CD14-positive monocyte (primary cell): ENCODE results near the gene NAB1. TPM values are rescaled to one million over a fixed set of nuclear protein-coding genes. Genes with fewer than 3 reads are reported as not detected.

Experiments used
- DNase-seq, 3 donors: peaks; one replicate each; pipeline ENCODE4 v3.0.0-alpha.2; 2011 to 2022
- H2AFZ ChIP-seq: 2 replicates; pipeline ENCODE4 v1.6.0; 2012; ENCODE audit warnings: mild to moderate bottlenecking, low read depth, low read length, inconsistent platforms; ENCODE audit not compliant: insufficient read depth, poor library complexity, severe bottlenecking
- H3K27ac ChIP-seq, 2 donors: 1 replicate in 1 of 2; 2 replicates in 1 of 2; pipeline ENCODE4 v1.5.1; 2012 to 2013; ENCODE audit warnings: low read length in 2 of 2, control low read depth in 1 of 2, inconsistent platforms in 1 of 2, low read depth in 1 of 2, mild to moderate bottlenecking in 1 of 2
- H3K27me3 ChIP-seq, 2 donors: one replicate each; pipeline versions ENCODE4 v1.6.0 to v1.6.1; 2011 to 2013; ENCODE audit warnings: low read length in 2 of 2; ENCODE audit not compliant: control insufficient read depth in 2 of 2, insufficient read depth in 2 of 2
- H3K36me3 ChIP-seq, 2 donors: replicated peaks in 1 of 2; 1 replicate in 1 of 2; 2 replicates in 1 of 2; pipeline versions ENCODE4 v1.5.1 to v1.6.1; 2012 to 2013; ENCODE audit warnings: low read length in 2 of 2, control low read depth in 1 of 2, inconsistent platforms in 1 of 2, mild to moderate bottlenecking in 1 of 2; ENCODE audit not compliant: insufficient read depth in 2 of 2, control insufficient read depth in 1 of 2
- H3K4me1 ChIP-seq, 2 donors: 1 replicate in 1 of 2; 2 replicates in 1 of 2; pipeline versions ENCODE4 v1.5.1 to v1.6.1; 2012 to 2013; ENCODE audit warnings: low read length in 2 of 2, control low read depth in 1 of 2, inconsistent platforms in 1 of 2, mild to moderate bottlenecking in 1 of 2, moderate library complexity in 1 of 2; ENCODE audit not compliant: insufficient read depth in 2 of 2, control insufficient read depth in 1 of 2
- H3K4me2 ChIP-seq: replicated peaks from 2 replicates; pipeline ENCODE3; 2012; ENCODE audit warnings: low read length, moderate library complexity, mild to moderate bottlenecking; ENCODE audit not compliant: poor library complexity, severe bottlenecking; ENCODE audit errors: extremely low read depth
- H3K4me3 ChIP-seq, 3 experiments: fragments of 200-600 bp in 1 of 3; sonication (generic) in 1 of 3; replicated peaks in 1 of 3; 1 replicate in 2 of 3; 2 replicates in 1 of 3; pipeline ENCODE4 v1.5.1; 2011 to 2013; ENCODE audit warnings: low read length in 3 of 3, mild to moderate bottlenecking in 3 of 3, control low read depth in 2 of 3, low read depth in 2 of 3, inconsistent platforms in 1 of 3, moderate library complexity in 1 of 3
- H3K79me2 ChIP-seq: 2 replicates; pipeline ENCODE4 v1.6.0; 2012; ENCODE audit warnings: mild to moderate bottlenecking, control low read depth, inconsistent platforms, low read length, moderate library complexity; ENCODE audit not compliant: insufficient read depth
- H3K9ac ChIP-seq: 2 replicates; pipeline ENCODE4 v1.6.0; 2017; ENCODE audit warnings: low read length, mild to moderate bottlenecking; ENCODE audit not compliant: insufficient read depth, poor library complexity, severe bottlenecking
- H3K9me3 ChIP-seq, 2 donors: replicated peaks in 1 of 2; 1 replicate in 1 of 2; 2 replicates in 1 of 2; pipeline versions ENCODE4 v1.5.1 to v1.6.1; 2012 to 2013; ENCODE audit warnings: low read length in 2 of 2, control low read depth in 1 of 2; ENCODE audit not compliant: control insufficient read depth in 1 of 2, insufficient read depth in 1 of 2
- H4K20me1 ChIP-seq: 2 replicates; pipeline ENCODE4 v1.6.0; 2012; ENCODE audit warnings: mild to moderate bottlenecking, low read length, control low read depth, moderate library complexity; ENCODE audit not compliant: insufficient read depth
- H3K27ac Mint-ChIP-seq, 7 donors: one replicate each; pipeline ENCODE4 v1.8.0; 2020; ENCODE audit warnings: mild to moderate bottlenecking in 7 of 7, mixed read lengths in 7 of 7, moderate library complexity in 6 of 7, inconsistent platforms in 2 of 7
- H3K27me3 Mint-ChIP-seq, 3 donors: one replicate each; pipeline ENCODE4 v1.8.0; 2021 to 2022; ENCODE audit warnings: low read depth in 3 of 3, mild to moderate bottlenecking in 3 of 3, mixed read lengths in 3 of 3, moderate library complexity in 3 of 3, inconsistent platforms in 1 of 3
- H3K36me3 Mint-ChIP-seq, 2 donors: one replicate each; pipeline ENCODE4 v1.8.0; 2020; ENCODE audit warnings: mixed read lengths in 2 of 2, inconsistent platforms in 1 of 2, mild to moderate bottlenecking in 1 of 2
- H3K4me1 Mint-ChIP-seq: one replicate; pipeline ENCODE4 v1.8.0; 2020; ENCODE audit warnings: mild to moderate bottlenecking, mixed read lengths
- H3K4me3 Mint-ChIP-seq, 2 donors: one replicate each; pipeline ENCODE4 v1.8.0; 2020; ENCODE audit warnings: mild to moderate bottlenecking in 2 of 2, mixed read lengths in 2 of 2, moderate library complexity in 1 of 2
- H3K9me3 Mint-ChIP-seq, 7 donors: one replicate each; pipeline ENCODE4 v1.8.0; 2020 to 2022; ENCODE audit warnings: mixed read lengths in 7 of 7, mild to moderate bottlenecking in 6 of 7, moderate library complexity in 6 of 7, inconsistent platforms in 2 of 7
- CTCF ChIP-seq: fragments of 200-600 bp; IDR thresholded peaks from one replicate; pipeline ENCODE4 v1.8.0; 2022; ENCODE audit warnings: antibody characterized with exemption, mild to moderate bottlenecking
- WGBS: methylation state at CpG from one replicate; pipeline ENCODE4 v1.1.5; 2013; ENCODE audit warnings: missing lambda C conversion rate; ENCODE audit not compliant: insufficient coverage; 5-methylcytosine and 5-hydroxymethylcytosine counted together
- intact Hi-C, 2 donors: fragments of 100-400 bp; cut with micrococcal nuclease; formaldehyde crosslinking; loops; one replicate each; pipeline versions ENCODE4 v1.15.0 to v1.15.1; 2023
- polyA plus RNA-seq, 3 donors: library from polyadenylated mRNA; depleted of rRNA in 1 of 3; unstranded in 2 of 3; stranded (reverse) in 1 of 3; fragments of 300-500 nt in 2 of 3; fragments of >200 nt in 1 of 3; fragmentation: Illumina TruSeq in 2 of 3; gene quantifications; 1 replicate in 2 of 3; 2 replicates in 1 of 3; pipeline ENCODE4 v1.2.3, GENCODE V29; 2012 to 2021

Gene NAB1
- polyA plus RNA-seq, 3 donors = 2.9 to 15.5 (median 3.1) TPM

GRCh38 chr2:190615555-190616200 is 33.2 kb upstream of the NAB1 start:
- H3K36me3 Mint-ChIP-seq = no peaks in the 10 kb centered on the region
- Histone ChIP-seq H3K36me3 (no peaks in the 10 kb centered on the region), H3K27ac (no peak overlapping the region), H3K4me3 (no peak overlapping the region), H2AFZ (no peak overlapping the region), H3K9me3 (no peaks in the 10 kb centered on the region), H3K9ac (no peak overlapping the region), H3K79me2 (no peaks in the 10 kb centered on the region), H3K27me3 (no peaks in the 10 kb centered on the region), H4K20me1 (no peaks in the 10 kb centered on the region), H3K4me1 (no peaks in the 10 kb centered on the region), H3K4me2 (no peak overlapping the region)
- peaks cover 0 to 1% (median 0%) of the 10 kb centered on the region in 3 donors for H3K27me3 Mint-ChIP-seq
- TF ChIP-seq CTCF = no peak
- intact Hi-C loops = no loop called here
- H3K9me3 Mint-ChIP-seq = peaks cover 0 to 2% (median 0%) of the 10 kb centered on the region in 7 donors
- DNase-seq = no peak
- H3K4me3 Mint-ChIP-seq = no peak overlapping the region
- no peak overlapping the region for H3K27ac Mint-ChIP-seq
- H3K4me1 Mint-ChIP-seq = no peaks in the 10 kb centered on the region
- WGBS = no CpG with 5 or more reads among the region's 3 CpGs

DNA sequence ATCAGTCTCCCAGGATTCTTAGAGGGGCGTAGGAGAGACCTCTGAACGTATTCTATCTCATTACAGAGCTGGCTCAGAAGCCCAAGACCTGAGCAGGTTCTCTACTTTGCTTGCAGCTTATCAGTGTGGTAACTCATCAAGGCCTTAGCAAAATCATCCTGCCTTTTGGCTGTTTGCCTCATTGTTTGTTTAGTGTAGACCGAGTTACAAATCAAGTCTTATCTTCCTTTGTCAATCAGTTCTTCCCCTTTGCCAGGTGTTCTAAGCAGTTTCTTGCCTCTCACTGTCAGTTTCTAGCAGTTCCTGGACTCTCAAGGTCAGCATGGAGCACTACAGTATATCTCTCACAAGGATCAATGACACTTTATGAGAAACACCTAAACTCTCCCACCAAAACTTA is 30.9 kb upstream of the NAB1 start:
- Histone ChIP-seq H3K27ac (no peak overlapping the region), H3K27me3 (no peaks in the 10 kb centered on the region), H3K79me2 (no peaks in the 10 kb centered on the region), H3K36me3 (no peaks in the 10 kb centered on the region), H3K9ac (no peak overlapping the region), H3K4me1 (no peaks in the 10 kb centered on the region), H3K9me3 (no peaks in the 10 kb centered on the region), H3K4me2 (no peak overlapping the region), H2AFZ (no peak overlapping the region), H4K20me1 (no peaks in the 10 kb centered on the region), H3K4me3 (no peak overlapping the region)
- Mint-ChIP-seq H3K4me1 (no peaks in the 10 kb centered on the region), H3K4me3 (no peak overlapping the region), H3K27ac (no peak overlapping the region), H3K27me3 (peaks cover 0 to 1% (median 0%) of the 10 kb centered on the region in 3 donors), H3K9me3 (peaks cover 0 to 5% (median 0%) of the 10 kb centered on the region in 7 donors), H3K36me3 (no peaks in the 10 kb centered on the region)
- 100% methylated on average over 1 of the region's 3 CpGs for WGBS
- intact Hi-C loops = no loop called here
- DNase-seq = no peak
- no peak for TF ChIP-seq CTCF
